ENCODE results near the gene FRMD1.

The FRMD1 gene

GRCh38 chr6:168043193-168043847, 35.7 kb downstream of the FRMD1 start:
- no peak for DNase-seq (ENCODE audit: low read depth in 2 of 2)

- DNase-seq (ENCODE audit: low read depth in 2 of 2): no peak
Observed at GRCh38 chr6:168042426-168043192, 36.4 kb downstream of the FRMD1 start.

GRCh38 chr6:168041928-168042327, 37.1 kb downstream of the FRMD1 start:
- DNase-seq (ENCODE audit: low read depth in 2 of 2): no peak

- no peak for DNase-seq (ENCODE audit: low read depth in 2 of 2)
Observed at GRCh38 chr6:168040856-168041496, 38.0 kb downstream of the FRMD1 start.

GRCh38 chr6:168039849-168040248, 39.2 kb downstream of the FRMD1 start:
- no peak for DNase-seq (ENCODE audit: low read depth in 2 of 2)

GRCh38 chr6:168039301-168039700, 39.7 kb downstream of the FRMD1 start:
- no peak for DNase-seq (ENCODE audit: low read depth in 2 of 2)

GRCh38 chr6:168038576-168039140, 40.4 kb downstream of the FRMD1 start:
- no peak for DNase-seq (ENCODE audit: low read depth in 2 of 2)

GRCh38 chr6:168037856-168038255, 41.2 kb downstream of the FRMD1 start:
- no peak for DNase-seq (ENCODE audit: low read depth in 2 of 2)

- DNase-seq (ENCODE audit: low read depth in 2 of 2): no peak
Observed at GRCh38 chr6:168037242-168037641, 41.8 kb downstream of the FRMD1 start.

- DNase-seq (ENCODE audit: low read depth in 2 of 2): no peak
Observed at GRCh38 chr6:168035661-168036545, 43.1 kb downstream of the FRMD1 start.

GRCh38 chr6:168035098-168035660, 43.8 kb downstream of the FRMD1 start:
- DNase-seq (ENCODE audit: low read depth in 2 of 2): no peak

GRCh38 chr6:168034537-168034936, 44.5 kb downstream of the FRMD1 start:
- DNase-seq (ENCODE audit: low read depth in 2 of 2): no peak

- no peak for DNase-seq (ENCODE audit: low read depth in 2 of 2)
Observed at GRCh38 chr6:168033791-168034190, 45.2 kb downstream of the FRMD1 start.

- DNase-seq (ENCODE audit: low read depth in 2 of 2): no peak
Observed at GRCh38 chr6:168032005-168032760, 46.8 kb downstream of the FRMD1 start.

GRCh38 chr6:168031411-168031971, 47.5 kb downstream of the FRMD1 start:
- DNase-seq (ENCODE audit: low read depth in 2 of 2): no peak

GRCh38 chr6:168030908-168031307, 48.1 kb downstream of the FRMD1 start:
- DNase-seq (ENCODE audit: low read depth in 2 of 2): no peak

- no peak for DNase-seq (ENCODE audit: low read depth in 2 of 2)
Observed at GRCh38 chr6:168030218-168030746, 48.7 kb downstream of the FRMD1 start.

- no peak for DNase-seq (ENCODE audit: low read depth in 2 of 2)
Observed at GRCh38 chr6:168029459-168030217, 49.4 kb downstream of the FRMD1 start.

- DNase-seq (ENCODE audit: low read depth in 2 of 2): no peak
Observed at GRCh38 chr6:168028181-168028580, 50.8 kb downstream of the FRMD1 start.

Data from stimulated activated CD4-positive, alpha-beta T cell treated with anti-CD3 and anti-CD28 coated beads, Interleukin-1b, Interleukin-23, amount 100 ng/mL, for 1 hour (primary cell).